ENCODE measurements around the gene GPBP1.
"Not testable (repeated sequence)": the region's sequence is repeated elsewhere in the genome, so short reads cannot be mapped to it uniquely, and the experiment has no call there.

The GPBP1 gene

GRCh38 chr5:57164124-57164523 is 9.7 kb upstream of the GPBP1 start:
- no peaks in the 10 kb centered on the region for H3K9me3 ChIP-seq (ENCODE audit: low read length)
- H3K79me2 ChIP-seq (ENCODE audit: insufficient read depth, low read length): no peaks in the 10 kb centered on the region
- H3K36me3 ChIP-seq (ENCODE audit: insufficient read depth, low read length): no peaks in the 10 kb centered on the region
- no peaks in the 10 kb centered on the region for H3K4me1 ChIP-seq (ENCODE audit: insufficient read depth, low read length, severe bottlenecking)
- no peaks in the 10 kb centered on the region for H3K9me2 ChIP-seq (ENCODE audit: low read depth, low read length)
- H2AFZ ChIP-seq (ENCODE audit: low read length): no peak overlapping the region
- no peaks in the 10 kb centered on the region for H4K20me1 ChIP-seq (ENCODE audit: insufficient read depth, low read length)
- H3F3A ChIP-seq (ENCODE audit: insufficient read depth, low read length): no peaks in the 10 kb centered on the region
- H3K9ac ChIP-seq (ENCODE audit: low read length): no peak overlapping the region
- H3K27me3 ChIP-seq (ENCODE audit: insufficient read depth, low read length): no peaks in the 10 kb centered on the region
- H3K4me3 ChIP-seq (ENCODE audit: low read depth, low read length, poor library complexity, severe bottlenecking): no peak overlapping the region
- no peak overlapping the region for H3K27ac ChIP-seq (ENCODE audit: low read depth, low read length, poor library complexity, severe bottlenecking)
- TF ChIP-seq CTCF (IDR thresholded peaks at IDR 0.05; ENCODE audit: low read length): no peak
- no peak for TF ChIP-seq EZH2 (IDR thresholded peaks at IDR 0.05; ENCODE audit: borderline replicate concordance, low read length)
- H3K4me2 ChIP-seq (ENCODE audit: low read length): no peak overlapping the region

DNA sequence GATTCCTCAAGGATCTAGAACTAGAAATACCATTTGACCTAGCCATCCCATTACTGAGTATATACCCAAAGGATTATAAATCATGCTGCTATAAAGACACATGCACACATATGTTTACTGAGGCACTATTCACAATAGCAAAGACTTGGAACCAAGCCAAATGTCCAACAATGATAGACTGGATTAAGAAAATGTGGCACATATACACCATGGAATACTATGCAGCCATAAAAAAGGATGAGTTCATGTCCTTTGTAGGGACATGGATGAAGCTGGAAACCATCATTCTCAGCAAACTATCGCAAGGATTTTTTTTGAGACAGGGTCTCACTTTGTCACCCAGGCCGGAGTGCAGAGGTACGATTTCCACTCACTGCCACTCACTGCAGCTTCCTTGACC is 8.7 kb upstream of the GPBP1 start:
- not testable (repeated sequence) for H3K4me2 ChIP-seq (ENCODE audit: low read length); H3K4me3 ChIP-seq (ENCODE audit: low read depth, low read length, poor library complexity, severe bottlenecking); H3K36me3 ChIP-seq (ENCODE audit: insufficient read depth, low read length); H4K20me1 ChIP-seq (ENCODE audit: insufficient read depth, low read length); H3K27me3 ChIP-seq (ENCODE audit: insufficient read depth, low read length); H3K9ac ChIP-seq (ENCODE audit: low read length); H2AFZ ChIP-seq (ENCODE audit: low read length); H3K4me1 ChIP-seq (ENCODE audit: insufficient read depth, low read length, severe bottlenecking); H3K9me2 ChIP-seq (ENCODE audit: low read depth, low read length); H3F3A ChIP-seq (ENCODE audit: insufficient read depth, low read length); H3K27ac ChIP-seq (ENCODE audit: low read depth, low read length, poor library complexity, severe bottlenecking); H3K79me2 ChIP-seq (ENCODE audit: insufficient read depth, low read length); H3K9me3 ChIP-seq (ENCODE audit: low read length)

GRCh38 chr5:57166276-57166675 is 7.6 kb upstream of the GPBP1 start:
- Histone ChIP-seq H3F3A (ENCODE audit: insufficient read depth, low read length) (no peaks in the 10 kb centered on the region), H3K36me3 (ENCODE audit: insufficient read depth, low read length) (no peaks in the 10 kb centered on the region), H3K9me3 (ENCODE audit: low read length) (no peaks in the 10 kb centered on the region), H3K4me2 (ENCODE audit: low read length) (no peak overlapping the region), H3K27me3 (ENCODE audit: insufficient read depth, low read length) (no peaks in the 10 kb centered on the region), H3K79me2 (ENCODE audit: insufficient read depth, low read length) (no peaks in the 10 kb centered on the region), H3K27ac (ENCODE audit: low read depth, low read length, poor library complexity, severe bottlenecking) (no peak overlapping the region), H2AFZ (ENCODE audit: low read length) (no peak overlapping the region), H3K4me3 (ENCODE audit: low read depth, low read length, poor library complexity, severe bottlenecking) (no peak overlapping the region), H3K9me2 (ENCODE audit: low read depth, low read length) (no peaks in the 10 kb centered on the region), H3K4me1 (ENCODE audit: insufficient read depth, low read length, severe bottlenecking) (no peaks in the 10 kb centered on the region), H3K9ac (ENCODE audit: low read length) (no peak overlapping the region), H4K20me1 (ENCODE audit: insufficient read depth, low read length) (no peaks in the 10 kb centered on the region)
- TF ChIP-seq CTCF (IDR thresholded peaks at IDR 0.05; ENCODE audit: low read length) (no peak), EZH2 (IDR thresholded peaks at IDR 0.05; ENCODE audit: borderline replicate concordance, low read length) (no peak)

DNA sequence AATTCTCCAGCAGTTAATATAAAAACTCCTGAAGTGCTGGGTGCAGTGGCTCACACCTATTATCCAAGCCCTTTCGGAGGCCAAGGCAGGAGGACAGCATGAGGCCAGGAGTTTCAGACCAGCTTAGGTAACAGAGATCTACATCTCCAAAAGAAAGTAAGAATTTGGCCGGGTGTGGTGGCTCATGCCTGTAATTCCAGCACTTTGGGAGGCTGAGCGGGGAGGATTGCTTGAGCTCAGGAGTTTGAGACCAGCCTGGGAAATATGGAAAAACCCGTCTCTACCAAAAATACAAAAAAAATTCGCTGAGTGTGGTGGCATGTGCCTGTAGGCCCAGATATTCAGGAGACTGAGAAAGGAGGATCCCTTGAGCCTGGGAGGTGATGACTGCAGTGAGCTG is 6.7 kb upstream of the GPBP1 start:
- Histone ChIP-seq H4K20me1 (ENCODE audit: insufficient read depth, low read length) (no peaks in the 10 kb centered on the region), H3K4me2 (ENCODE audit: low read length) (no peak overlapping the region), H3K36me3 (ENCODE audit: insufficient read depth, low read length) (no peaks in the 10 kb centered on the region), H3K9me2 (ENCODE audit: low read depth, low read length) (no peaks in the 10 kb centered on the region), H3K79me2 (ENCODE audit: insufficient read depth, low read length) (no peaks in the 10 kb centered on the region), H3K9ac (ENCODE audit: low read length) (no peak overlapping the region), H3K4me3 (ENCODE audit: low read depth, low read length, poor library complexity, severe bottlenecking) (no peak overlapping the region), H3K9me3 (ENCODE audit: low read length) (no peaks in the 10 kb centered on the region), H3K27ac (ENCODE audit: low read depth, low read length, poor library complexity, severe bottlenecking) (no peak overlapping the region), H3F3A (ENCODE audit: insufficient read depth, low read length) (no peaks in the 10 kb centered on the region), H2AFZ (ENCODE audit: low read length) (no peak overlapping the region), H3K4me1 (ENCODE audit: insufficient read depth, low read length, severe bottlenecking) (peaks cover 8% of the 10 kb centered on the region), H3K27me3 (ENCODE audit: insufficient read depth, low read length) (no peaks in the 10 kb centered on the region)
- TF ChIP-seq CTCF (IDR thresholded peaks at IDR 0.05; ENCODE audit: low read length) (no peak), EZH2 (IDR thresholded peaks at IDR 0.05; ENCODE audit: borderline replicate concordance, low read length) (no peak)

DNA sequence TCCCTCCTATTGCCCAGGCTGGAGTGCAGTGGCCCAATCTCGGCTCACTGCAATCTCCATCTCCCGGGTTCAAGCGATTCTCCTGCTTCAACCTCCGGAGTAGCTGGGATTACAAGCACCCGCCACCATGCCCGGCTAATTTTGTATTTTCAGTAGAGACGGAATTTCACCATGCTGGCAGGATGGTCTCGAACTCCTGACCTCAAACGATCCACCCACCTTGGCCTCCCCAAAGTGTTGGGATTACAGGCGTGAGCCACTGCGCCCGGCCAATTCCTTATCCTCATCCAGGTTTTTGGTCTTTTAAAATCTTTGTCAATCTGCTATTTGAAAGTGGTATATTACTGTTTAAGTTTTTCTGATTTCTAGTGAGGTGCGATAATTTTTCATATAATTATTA is 3.7 kb upstream of the GPBP1 start:
- H3K36me3 ChIP-seq (ENCODE audit: insufficient read depth, low read length); H3F3A ChIP-seq (ENCODE audit: insufficient read depth, low read length); H3K27ac ChIP-seq (ENCODE audit: low read depth, low read length, poor library complexity, severe bottlenecking); H3K9me3 ChIP-seq (ENCODE audit: low read length); H2AFZ ChIP-seq (ENCODE audit: low read length); H3K27me3 ChIP-seq (ENCODE audit: insufficient read depth, low read length); H3K9me2 ChIP-seq (ENCODE audit: low read depth, low read length); H4K20me1 ChIP-seq (ENCODE audit: insufficient read depth, low read length); H3K9ac ChIP-seq (ENCODE audit: low read length); H3K4me3 ChIP-seq (ENCODE audit: low read depth, low read length, poor library complexity, severe bottlenecking); H3K4me2 ChIP-seq (ENCODE audit: low read length): not testable (repeated sequence)
- Histone ChIP-seq H3K79me2 (ENCODE audit: insufficient read depth, low read length) (peaks cover 11% of the 10 kb centered on the region), H3K4me1 (ENCODE audit: insufficient read depth, low read length, severe bottlenecking) (peaks cover 14% of the 10 kb centered on the region)

All from OCI-LY1 (cell line).